NB4 (cell line): Measurements from ENCODE around the gene TMEM258.

Source experiments
- CTCF ChIP-seq: IDR thresholded peaks from one replicate; pipeline ENCODE4 v1.5.1; 2012; ENCODE audit warnings: low read depth, low read length
- MAX ChIP-seq: IDR thresholded peaks from 2 replicates; pipeline ENCODE4 v1.6.1; 2011; ENCODE audit warnings: low read depth, low read length
- MYC ChIP-seq: IDR thresholded peaks from 2 replicates; pipeline ENCODE4 v1.6.1; 2011; ENCODE audit warnings: low read depth, low read length
- POLR2A ChIP-seq: IDR thresholded peaks from 2 replicates; pipeline ENCODE4 v1.6.1; 2011; ENCODE audit warnings: mild to moderate bottlenecking; ENCODE audit not compliant: insufficient read length; ENCODE audit errors: extremely low read depth

GRCh38 chr11:61747192-61747966 lies 45.0 kb downstream of the TMEM258 start:
- TF ChIP-seq POLR2A (no peak), CTCF (peak; percentile 97), MYC (no peak), MAX (0 out of 2 replicates have a peak, but pooled peaks have one; percentile 13)
